Fibroblast of villous mesenchyme (primary cell): ENCODE measurements around the gene CPZ. TPM values are rescaled to one million over a fixed set of nuclear protein-coding genes. Genes with fewer than 3 reads are reported as not detected.

Source experiments
- DNase-seq: peaks from one replicate; pipeline ENCODE4 v3.0.0-alpha.2; 2010; ENCODE audit warnings: low read depth
- H3K4me3 ChIP-seq: 2 replicates; pipeline ENCODE4 v1.5.1; 2011; ENCODE audit warnings: low read depth, mild to moderate bottlenecking, low read length
- CTCF ChIP-seq: IDR thresholded peaks from 2 replicates; pipeline ENCODE4 v1.5.1; 2012; ENCODE audit warnings: low read depth, mild to moderate bottlenecking, low read length; ENCODE audit not compliant: insufficient read depth
- total RNA-seq: library from RNA; depleted of rRNA; stranded (reverse); fragments of >200 nt; gene quantifications from 2 replicates; pipeline ENCODE4 v1.2.3, GENCODE V29; 2012

The CPZ gene
- total RNA-seq, 1 donor: 19.0 TPM

GRCh38 chr4:8641931-8642650 is 49.5 kb downstream of the CPZ start:
- DNase-seq: no peak
- H3K4me3 ChIP-seq: no peak overlapping the region
- TF ChIP-seq CTCF: no peak

GRCh38 chr4:8642651-8643321 is 50.2 kb downstream of the CPZ start:
- no peak for TF ChIP-seq CTCF
- H3K4me3 ChIP-seq: no peak overlapping the region
- no peak for DNase-seq

- no peak for TF ChIP-seq CTCF
- H3K4me3 ChIP-seq: no peak overlapping the region
- DNase-seq: no peak
These were observed 50.9 kb downstream of the CPZ start for GRCh38 chr4:8643441-8643840.

- DNase-seq: no peak
- no peak for TF ChIP-seq CTCF
- H3K4me3 ChIP-seq: no peak overlapping the region
These were observed 51.4 kb downstream of the CPZ start for GRCh38 chr4:8643986-8644385.

- DNase-seq: no peak
- TF ChIP-seq CTCF: no peak
These were observed 51.9 kb downstream of the CPZ start for GRCh38 chr4:8644461-8644891.

GRCh38 chr4:8644966-8645752 is 52.6 kb downstream of the CPZ start:
- TF ChIP-seq CTCF: no peak
- no peak overlapping the region for H3K4me3 ChIP-seq
- DNase-seq: no peak

More at GRCh38 chr4:8644461-8644891, 51.9 kb downstream of the CPZ start:
- no peak overlapping the region for H3K4me3 ChIP-seq
